Natural killer cell (primary cell): Measurements from ENCODE around the gene PLPP7. TPM values are rescaled to one million over a fixed set of nuclear protein-coding genes. Genes with fewer than 3 reads are reported as not detected.
A peak's percentile ranks its signal among the peaks of the same experiment; 100 is the strongest.

Source experiments
- ATAC-seq, 3 donors: fragments of 150-1000 bp in 2 of 3; fragments of 200-7000 bp in 1 of 3; cut with Tn5 transposase; 1 replicate in 1 of 3; 2 replicates in 2 of 3; pipeline ENCODE4 v1.10.0; 2021; ENCODE audit warnings: mild to moderate bottlenecking in 2 of 3, moderate library complexity in 2 of 3
- DNase-seq, 2 donors: peaks; one replicate each; pipeline versions ENCODE4 v3.0.0 to v3.0.0-alpha.2; 2013 to 2021; ENCODE audit warnings: mixed read lengths in 1 of 2
- H3K27ac ChIP-seq: one replicate; pipeline ENCODE4 v1.5.1; 2013; ENCODE audit warnings: mild to moderate bottlenecking, low read length
- H3K27me3 ChIP-seq: one replicate; pipeline ENCODE4 v1.6.1; 2013; ENCODE audit warnings: low read length; ENCODE audit not compliant: control insufficient read depth, insufficient read depth
- H3K36me3 ChIP-seq: one replicate; pipeline ENCODE4 v1.6.1; 2013; ENCODE audit warnings: low read length; ENCODE audit not compliant: control insufficient read depth, insufficient read depth
- H3K4me1 ChIP-seq: one replicate; pipeline ENCODE4 v1.6.1; 2013; ENCODE audit warnings: low read length; ENCODE audit not compliant: control insufficient read depth, insufficient read depth
- H3K4me3 ChIP-seq: one replicate; pipeline ENCODE4 v1.5.1; 2013; ENCODE audit warnings: low read length
- H3K9me3 ChIP-seq: one replicate; pipeline ENCODE4 v1.6.1; 2013; ENCODE audit warnings: low read length; ENCODE audit not compliant: control insufficient read depth, insufficient read depth
- H3K27ac Mint-ChIP-seq, 2 donors: one replicate each; pipeline ENCODE4 v1.8.0; 2022; ENCODE audit warnings: mild to moderate bottlenecking in 2 of 2, mixed read lengths in 2 of 2, moderate library complexity in 1 of 2
- H3K27me3 Mint-ChIP-seq, 2 donors: one replicate each; pipeline ENCODE4 v1.8.0; 2022; ENCODE audit warnings: low read depth in 2 of 2, mixed read lengths in 2 of 2
- H3K36me3 Mint-ChIP-seq: one replicate; pipeline ENCODE4 v1.8.0; 2022; ENCODE audit warnings: mixed read lengths
- H3K4me1 Mint-ChIP-seq, 2 donors: one replicate each; pipeline ENCODE4 v1.8.0; 2022; ENCODE audit warnings: mixed read lengths in 2 of 2
- H3K4me3 Mint-ChIP-seq: one replicate; pipeline ENCODE4 v1.8.0; 2022; ENCODE audit warnings: mild to moderate bottlenecking, moderate library complexity, mixed read lengths
- H3K9me3 Mint-ChIP-seq, 2 donors: one replicate each; pipeline ENCODE4 v1.8.0; 2022; ENCODE audit warnings: mixed read lengths in 2 of 2
- CTCF ChIP-seq: fragments of 200-600 bp; IDR thresholded peaks from one replicate; pipeline ENCODE4 v1.8.0; 2022; ENCODE audit warnings: antibody characterized with exemption
- whole genome bisulfite sequencing: methylation state at CpG from one replicate; pipeline ENCODE4 v1.1.7; 2013; ENCODE audit warnings: missing lambda C conversion rate; ENCODE audit not compliant: insufficient coverage; 5-methylcytosine and 5-hydroxymethylcytosine counted together
- intact Hi-C: fragments of 100-400 bp; cut with micrococcal nuclease; formaldehyde crosslinking; loops from one replicate; pipeline ENCODE4 v1.14.2; 2022
- total RNA-seq, 4 donors: library from RNA; stranded (reverse); fragments of 120-200 nt in 1 of 4; gene quantifications; one replicate each; pipeline versions ENCODE4 v1.2.3 to v1.2.4, GENCODE V29; 2013 to 2022

PLPP7 gene
- total RNA-seq, 3 donors from 2014 or later (not counting 1 experiment from before 2014, with no cell fraction given) = 0.28 to 0.59 (median 0.34) TPM

- H3K9me3 Mint-ChIP-seq = no peaks in the 10 kb centered on the region
- intact Hi-C loops = no loop called here
- DNase-seq (no peak), ATAC-seq (no peak)
- peak overlapping the region; percentile 35 for H3K4me3 Mint-ChIP-seq
- 91% methylated on average over 17 of the region's 17 CpGs for WGBS
- no peaks in the 10 kb centered on the region for H3K27me3 ChIP-seq
- H3K9me3 ChIP-seq = no peaks in the 10 kb centered on the region
- peaks cover 10% of the 10 kb centered on the region for H3K4me1 ChIP-seq
- H3K36me3 Mint-ChIP-seq = no peaks in the 10 kb centered on the region
- no peaks in the 10 kb centered on the region for H3K27me3 Mint-ChIP-seq
- H3K27ac Mint-ChIP-seq = no peak overlapping the region
- H3K27ac ChIP-seq = no peak overlapping the region
- no peaks in the 10 kb centered on the region for H3K36me3 ChIP-seq
- H3K4me1 Mint-ChIP-seq = no peaks in the 10 kb centered on the region
- H3K4me3 ChIP-seq = no peak overlapping the region
- TF ChIP-seq CTCF = no peak
These were observed 1.3 kb downstream of the PLPP7 start for GRCh38 chr9:131290767-131291370.

GRCh38 chr9:131291795-131292315, 2.3 kb downstream of the PLPP7 start:
- H3K27ac Mint-ChIP-seq = no peak overlapping the region
- H3K4me3 Mint-ChIP-seq = no peak overlapping the region
- no peaks in the 10 kb centered on the region for H3K36me3 Mint-ChIP-seq
- Histone ChIP-seq H3K9me3 (no peaks in the 10 kb centered on the region), H3K27ac (no peak overlapping the region), H3K27me3 (no peaks in the 10 kb centered on the region), H3K36me3 (no peaks in the 10 kb centered on the region), H3K4me3 (no peak overlapping the region), H3K4me1 (peaks cover 10% of the 10 kb centered on the region)
- H3K4me1 Mint-ChIP-seq = no peaks in the 10 kb centered on the region
- H3K9me3 Mint-ChIP-seq = no peaks in the 10 kb centered on the region
- TF ChIP-seq CTCF = no peak
- intact Hi-C loops = no loop called here
- no peaks in the 10 kb centered on the region for H3K27me3 Mint-ChIP-seq
- 87% methylated on average over 4 of the region's 7 CpGs for WGBS
- ATAC-seq (no peak), DNase-seq (no peak)

- intact Hi-C loops = no loop called here
- Mint-ChIP-seq H3K27ac (no peak overlapping the region), H3K9me3 (no peaks in the 10 kb centered on the region), H3K4me1 (no peaks in the 10 kb centered on the region), H3K27me3 (no peaks in the 10 kb centered on the region), H3K4me3 (no peak overlapping the region), H3K36me3 (no peaks in the 10 kb centered on the region)
- Histone ChIP-seq H3K27me3 (no peaks in the 10 kb centered on the region), H3K4me1 (peaks cover 10% of the 10 kb centered on the region), H3K36me3 (no peaks in the 10 kb centered on the region), H3K27ac (no peak overlapping the region), H3K9me3 (no peaks in the 10 kb centered on the region), H3K4me3 (no peak overlapping the region)
- no peak for TF ChIP-seq CTCF
- no peak for ATAC-seq
- no peak for DNase-seq
- 98% methylated on average over 9 of the region's 10 CpGs for WGBS
These were observed 3.4 kb downstream of the PLPP7 start for GRCh38 chr9:131292937-131293336.

GRCh38 chr9:131296460-131296859, 6.9 kb downstream of the PLPP7 start:
- Mint-ChIP-seq H3K27ac (no peak overlapping the region), H3K27me3 (no peaks in the 10 kb centered on the region), H3K36me3 (no peaks in the 10 kb centered on the region), H3K9me3 (no peaks in the 10 kb centered on the region), H3K4me3 (no peak overlapping the region), H3K4me1 (no peaks in the 10 kb centered on the region)
- H3K36me3 ChIP-seq = no peaks in the 10 kb centered on the region
- WGBS = 88% methylated on average over 7 of the region's 9 CpGs
- intact Hi-C loops = no loop called here
- no peak for TF ChIP-seq CTCF
- no peaks in the 10 kb centered on the region for H3K27me3 ChIP-seq
- no peaks in the 10 kb centered on the region for H3K9me3 ChIP-seq
- DNase-seq (no peak), ATAC-seq (no peak)
- H3K4me3 ChIP-seq = no peak overlapping the region
- no peaks in the 10 kb centered on the region for H3K4me1 ChIP-seq
- no peak overlapping the region for H3K27ac ChIP-seq
